Thyroid gland (tissue), 4 donors: ENCODE data around the gene TET1.
"Not testable (repeated sequence)": the region's sequence is repeated elsewhere in the genome, so short reads cannot be mapped to it uniquely, and the experiment has no call there.

ENCODE experiments used
- CTCF ChIP-seq, 6 experiments: fragments of 200-600 bp in 3 of 6; fragments of 450-650 bp in 3 of 6; sonication (generic) in 3 of 6; IDR thresholded peaks; one replicate each; pipeline ENCODE4 v1.5.1; 2016 to 2019; ENCODE audit warnings: antibody characterized with exemption in 6 of 6, mild to moderate bottlenecking in 2 of 6, inconsistent platforms in 1 of 6, moderate library complexity in 1 of 6
- POLR2A ChIP-seq, 2 donors: fragments of 450-650 bp; IDR thresholded peaks; one replicate each; pipeline ENCODE4 v1.6.1; 2017; ENCODE audit warnings: antibody characterized with exemption in 2 of 2, mild to moderate bottlenecking in 2 of 2, moderate library complexity in 1 of 2

- TF ChIP-seq CTCF, POLR2A (IDR thresholded peaks at IDR 0.05): not testable (repeated sequence)
Measured at GRCh38 chr10:68613974-68614373, 53.8 kb downstream of the TET1 start.
